ENCODE results near the gene CADM2.
A peak's percentile ranks its signal among the peaks of the same experiment; 100 is the strongest.
"Not testable (repeated sequence)": the region's sequence is repeated elsewhere in the genome, so short reads cannot be mapped to it uniquely, and the experiment has no call there.

The CADM2 gene

DNA sequence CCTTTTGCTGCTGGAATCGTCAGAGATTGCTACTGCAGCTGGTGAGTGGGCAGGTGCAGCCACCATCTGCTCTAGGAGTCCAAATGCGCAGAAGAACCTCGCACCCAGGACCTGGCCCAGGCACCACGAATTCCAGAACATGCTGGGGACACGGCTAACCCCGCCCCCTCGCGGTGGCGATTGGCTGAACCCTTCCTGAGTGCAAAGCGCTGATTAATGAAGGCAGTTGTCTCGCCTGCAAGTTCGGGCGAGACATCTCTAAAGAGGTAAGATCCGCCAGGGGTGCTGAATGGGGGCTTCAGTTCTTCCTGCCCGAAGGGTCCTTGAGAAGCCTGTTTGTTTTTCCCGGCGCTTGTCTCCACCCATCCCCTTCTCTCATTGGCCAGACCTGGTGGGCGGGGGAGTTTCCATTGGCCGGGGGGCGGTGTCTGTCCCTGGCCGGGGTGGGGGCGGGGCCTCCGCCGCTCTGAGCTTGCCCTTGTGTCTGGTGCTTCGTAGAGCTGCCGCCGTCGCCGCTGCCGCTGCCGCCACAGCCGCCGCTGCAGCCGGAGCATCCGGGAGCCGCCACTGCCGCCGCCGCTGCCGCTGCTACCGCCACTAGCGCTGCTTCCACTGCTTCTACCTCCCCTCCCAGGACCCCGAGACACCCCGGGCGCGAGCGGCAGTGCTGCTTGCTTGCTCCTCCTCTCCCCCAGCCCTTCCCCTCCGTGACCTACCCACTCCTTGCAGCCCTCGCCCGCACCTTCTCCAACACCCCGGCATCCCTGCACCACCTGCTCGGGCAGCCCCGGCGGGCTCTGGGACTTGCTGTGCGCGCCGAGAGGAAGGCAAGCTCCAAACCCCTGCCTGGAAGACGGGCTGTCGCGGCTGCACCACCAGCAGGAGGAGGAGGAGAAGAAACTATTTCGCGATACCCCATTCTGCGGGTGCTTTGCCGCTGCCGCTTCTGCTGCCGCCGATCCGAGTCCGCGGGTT is at the start of gene CADM2:
Gene CADM2 (plus strand): TSS at position 495 of the 975 bp plus-strand sequence.
- DNase-seq (ENCODE audit: low read depth, low spot score) = peak; percentile 95

DNA sequence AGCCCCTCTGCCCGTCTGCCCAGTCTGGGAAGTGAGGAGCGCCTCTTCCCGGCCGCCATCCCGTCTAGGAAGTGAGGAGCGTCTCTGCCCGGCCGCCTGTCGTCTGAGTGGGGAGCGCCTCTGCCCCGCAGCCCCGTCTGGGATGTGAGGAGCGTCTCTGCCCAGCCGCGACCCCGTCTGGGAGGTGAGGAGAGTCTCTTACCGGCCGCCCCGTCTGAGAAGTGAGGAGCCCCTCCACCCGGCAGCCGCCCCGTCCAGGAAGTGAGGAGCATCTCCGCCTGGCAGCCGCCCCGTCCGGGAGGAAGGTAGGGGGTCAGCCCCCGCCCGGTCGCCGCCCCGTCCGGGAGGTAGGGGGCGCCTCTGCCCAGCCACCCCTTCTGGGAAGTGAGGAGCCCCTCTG is 40.2 kb upstream of the CADM2 start:
- DNase-seq (ENCODE audit: low read depth, low spot score) = not testable (repeated sequence)

DNA sequence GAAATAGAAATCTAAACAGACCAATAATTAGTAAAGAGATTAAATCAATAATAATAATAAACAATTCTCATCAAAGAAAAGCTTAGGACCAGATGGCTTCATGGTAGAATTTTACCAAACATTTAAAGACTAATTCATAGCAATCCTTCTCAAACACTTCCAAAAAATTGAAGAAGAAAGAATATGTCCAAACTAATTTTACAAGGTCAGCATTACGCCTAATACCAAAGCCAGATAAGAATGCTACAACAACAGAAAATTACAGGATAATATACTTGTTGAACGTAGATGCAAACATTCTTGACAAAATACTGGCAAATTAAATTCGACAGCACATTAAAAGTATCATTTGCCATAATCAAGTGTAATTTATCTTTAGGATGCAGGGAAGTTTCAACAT is 36.1 kb upstream of the CADM2 start:
- no peak for DNase-seq (ENCODE audit: low read depth, low spot score)

DNA sequence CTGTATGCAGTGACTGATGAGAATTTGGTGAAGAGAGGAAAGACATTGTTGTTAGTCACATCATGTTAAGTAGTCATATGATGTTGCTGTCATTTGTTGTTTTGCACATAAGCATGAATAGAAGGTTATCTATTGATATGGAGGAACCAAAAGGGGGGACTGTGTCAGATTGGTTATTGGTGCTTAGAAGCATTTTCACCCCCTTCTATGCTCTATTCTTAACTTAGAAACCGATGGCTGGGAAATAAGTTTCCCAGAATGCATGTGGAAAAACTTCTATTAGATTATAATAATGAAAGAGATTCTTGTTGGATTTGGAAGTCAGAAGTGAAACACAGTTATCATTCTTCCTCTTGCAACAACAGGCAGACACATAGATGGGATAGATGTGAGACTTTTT is 33.2 kb upstream of the CADM2 start:
- no peak for DNase-seq (ENCODE audit: low read depth, low spot score)

DNA sequence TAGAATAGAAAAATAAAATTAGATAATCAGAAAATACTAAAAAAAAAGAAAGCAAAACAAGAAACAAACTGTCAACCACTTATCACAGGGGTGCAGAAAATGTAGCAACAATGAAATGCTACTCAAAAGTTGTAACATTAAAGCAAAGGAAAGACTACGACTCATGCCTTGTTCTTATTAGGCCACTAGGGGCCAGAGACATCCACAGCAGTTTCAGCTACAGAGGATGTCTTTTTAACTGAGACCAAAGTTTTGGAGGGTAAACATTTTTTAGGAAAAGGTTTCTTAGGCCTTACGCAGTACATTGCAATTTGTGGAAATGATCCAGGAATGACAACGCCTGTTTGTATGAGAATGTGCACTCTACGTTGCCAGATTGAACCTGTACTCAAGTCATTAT is 15.4 kb upstream of the CADM2 start:
- no peak for DNase-seq (ENCODE audit: low read depth, low spot score)

DNA sequence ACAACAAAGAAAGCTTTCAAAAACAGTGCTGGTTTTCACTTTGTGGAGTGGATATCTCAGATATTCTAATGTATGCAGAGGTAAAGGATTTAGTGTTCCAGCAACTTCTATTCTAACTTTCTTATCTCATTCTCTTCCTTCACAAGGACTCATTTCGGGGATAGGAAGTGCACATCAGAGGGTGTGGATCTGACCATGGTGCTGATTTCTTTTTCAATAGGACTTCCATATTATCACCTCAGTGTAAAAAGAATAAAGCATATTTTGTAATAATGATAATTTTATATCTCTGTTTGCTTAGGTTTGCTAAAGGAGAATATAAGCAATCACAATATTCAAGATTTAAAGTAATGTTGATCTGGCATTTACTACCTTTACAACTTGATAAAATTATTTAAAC is 12.5 kb upstream of the CADM2 start:
- peak; percentile 35 for DNase-seq (ENCODE audit: low read depth, low spot score)

DNA sequence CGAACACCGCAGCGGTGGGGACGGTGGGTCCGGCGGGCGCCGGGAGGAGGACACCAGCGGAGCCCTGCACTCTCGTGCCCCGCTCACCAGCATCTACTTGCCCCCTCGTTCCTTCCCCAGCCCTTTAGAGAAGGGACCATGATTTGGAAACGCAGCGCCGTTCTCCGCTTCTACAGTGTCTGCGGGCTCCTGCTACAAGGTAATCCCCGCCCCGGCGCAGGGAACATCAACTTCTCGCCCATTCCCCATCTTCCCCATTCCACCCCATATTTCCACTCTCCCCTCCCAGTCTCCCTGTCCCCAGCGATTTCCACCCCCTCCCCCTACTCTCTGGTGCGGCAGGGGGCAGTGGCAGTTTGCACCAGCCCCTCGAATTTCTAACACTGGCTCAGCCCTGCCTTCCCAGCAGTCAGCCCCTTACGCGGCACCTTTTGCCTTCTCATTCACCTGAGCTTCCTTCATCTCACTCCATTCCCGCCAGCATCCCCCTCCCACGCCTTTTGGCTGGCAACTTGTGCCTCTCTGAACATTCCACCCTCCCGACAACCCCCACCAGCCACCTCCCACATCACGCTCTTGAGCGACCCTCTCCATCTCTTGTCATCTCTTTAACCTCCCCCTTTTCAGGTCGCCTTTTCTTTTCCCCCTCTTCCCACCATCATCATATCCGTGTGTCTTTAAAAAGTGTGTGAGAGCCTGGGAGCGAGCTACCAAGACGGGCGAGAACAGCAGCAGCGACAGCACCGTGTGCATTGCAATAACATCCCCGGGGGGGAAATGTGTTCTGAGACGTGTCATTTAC is 882 bp downstream of the CADM2 start:
- peak; percentile 3 for DNase-seq (ENCODE audit: low read depth, low spot score)

DNA sequence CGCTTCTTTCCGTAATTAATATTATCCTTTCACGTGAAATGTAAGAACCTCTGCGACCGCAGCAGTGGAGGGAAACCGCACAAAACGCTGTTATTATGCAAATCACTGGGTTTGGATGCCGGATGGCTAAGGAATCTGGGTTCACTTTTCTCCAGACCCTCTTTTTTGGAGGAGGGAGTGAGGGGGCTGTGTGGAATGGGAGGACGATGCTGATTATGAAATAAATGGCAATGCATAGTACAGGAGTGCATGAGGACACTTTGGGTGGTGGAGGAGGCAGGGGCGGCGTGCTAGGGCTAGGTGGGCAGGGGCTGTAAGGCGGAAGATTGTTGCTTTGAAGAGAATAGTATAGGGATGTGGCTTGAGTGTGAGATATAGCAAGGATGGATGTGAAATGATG is 1.8 kb downstream of the CADM2 start:
- DNase-seq (ENCODE audit: low read depth, low spot score) = no peak

DNA sequence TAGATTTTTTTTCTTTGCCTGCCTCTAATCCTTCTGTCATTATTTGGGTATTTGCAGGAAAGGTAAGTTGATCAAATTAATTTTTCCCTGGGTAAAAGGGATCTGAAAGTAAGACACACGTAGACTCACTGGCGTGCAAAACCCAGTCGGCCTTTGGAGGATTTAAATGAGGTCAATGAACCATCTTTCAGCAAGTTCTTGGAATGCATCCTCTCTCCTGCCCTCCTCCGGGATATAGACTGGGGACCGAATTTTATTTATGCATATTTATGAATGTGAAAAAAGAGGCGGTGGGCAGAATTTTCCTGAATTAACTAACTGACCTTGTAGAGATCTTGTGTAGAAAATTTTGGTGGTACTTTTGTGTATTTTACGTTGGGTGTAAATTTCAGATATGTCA is 2.2 kb downstream of the CADM2 start:
- peak; percentile 3 for DNase-seq (ENCODE audit: low read depth, low spot score)

DNA sequence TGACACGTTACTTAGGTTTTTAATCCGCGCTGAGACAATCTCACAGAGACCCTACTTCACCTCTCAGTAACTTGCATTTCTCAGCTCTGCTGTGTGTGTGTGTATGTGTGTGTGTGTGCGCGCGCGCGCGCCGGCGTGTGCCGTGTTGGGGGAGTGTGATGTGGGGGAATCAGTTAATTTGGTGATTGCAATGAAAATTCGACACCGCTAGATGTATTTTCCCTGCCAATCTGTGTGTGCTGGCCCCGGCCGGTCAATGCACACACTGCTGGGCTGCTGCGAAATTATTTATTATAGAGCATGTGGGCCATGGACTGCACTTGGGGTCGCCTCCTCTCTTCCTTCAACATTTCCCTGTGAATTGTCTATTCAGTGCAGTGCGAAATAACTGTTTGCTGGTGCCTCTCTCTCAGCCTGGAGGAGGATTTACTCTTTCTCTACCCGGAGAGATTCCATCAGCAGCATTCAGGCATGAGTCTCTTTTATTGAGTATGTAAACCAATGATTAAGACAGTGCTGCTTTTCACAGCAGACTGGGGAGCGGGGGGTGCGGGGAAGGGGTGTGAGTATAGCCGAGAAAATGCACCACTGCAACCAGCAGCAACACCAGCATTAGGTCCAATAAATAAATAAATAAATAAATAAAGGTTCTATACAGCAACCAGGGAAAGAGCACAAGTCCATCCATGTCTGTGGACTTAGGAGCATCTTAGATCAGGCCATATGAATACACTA is 2.9 kb downstream of the CADM2 start:
- peak; percentile 28 for DNase-seq (ENCODE audit: low read depth, low spot score)

DNA sequence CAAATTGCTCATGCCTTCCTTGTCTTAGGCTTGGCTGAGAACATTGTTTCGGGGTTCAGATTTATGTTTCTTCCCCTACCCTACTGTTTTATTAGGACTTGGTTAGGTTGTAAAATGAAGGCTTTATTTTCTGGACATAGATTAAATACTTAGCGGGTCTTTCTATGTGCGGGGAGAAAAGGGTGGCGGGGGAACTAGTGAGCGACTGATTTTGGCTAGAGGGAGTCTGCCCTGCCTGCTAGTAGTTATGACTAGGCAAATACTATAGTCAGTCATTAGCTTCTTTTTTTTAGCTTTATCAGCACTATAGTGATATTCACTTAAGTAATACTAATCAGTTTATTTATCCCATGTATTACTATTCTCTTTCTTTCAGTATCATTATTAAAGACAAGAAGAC is 3.6 kb downstream of the CADM2 start:
- no peak for DNase-seq (ENCODE audit: low read depth, low spot score)

DNA sequence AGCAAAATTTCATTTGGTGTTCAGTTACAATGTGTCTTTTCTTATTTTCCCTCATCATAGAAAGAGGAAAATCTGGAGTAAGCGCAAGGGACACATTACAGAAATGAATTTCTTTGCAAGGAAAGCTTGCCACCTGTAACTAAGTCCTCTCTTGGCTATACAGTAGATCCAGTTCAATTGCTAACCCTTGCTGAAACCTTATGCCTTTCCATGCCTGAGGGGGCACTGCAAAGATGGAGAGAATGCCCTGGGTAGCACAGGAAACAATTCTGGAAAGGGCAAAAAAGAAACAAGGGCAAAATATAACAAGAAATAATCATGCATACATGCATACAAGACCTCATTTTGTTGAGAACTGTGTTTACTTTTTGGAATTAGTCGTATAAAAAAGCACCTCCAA is 4.3 kb downstream of the CADM2 start:
- no peak for DNase-seq (ENCODE audit: low read depth, low spot score)

DNA sequence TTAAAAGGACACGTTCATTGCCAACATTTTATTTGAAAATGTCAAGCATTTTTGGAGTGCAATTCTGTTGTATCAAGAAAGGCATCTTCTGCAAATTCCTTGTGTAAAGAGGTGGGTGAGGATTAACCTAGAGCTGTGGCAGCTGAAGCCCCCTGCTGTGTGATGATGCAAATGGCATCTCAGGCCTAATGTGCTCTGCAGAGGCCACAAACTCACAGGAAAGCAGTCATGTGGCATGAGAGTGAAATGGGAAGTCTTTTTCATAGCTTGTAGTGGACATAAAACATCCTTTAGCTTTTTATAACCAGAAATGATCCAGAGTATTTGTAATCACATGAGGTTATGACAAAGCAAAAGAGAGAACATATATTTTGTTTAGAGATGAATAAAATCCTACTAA is 6.4 kb downstream of the CADM2 start:
- peak; percentile 70 for DNase-seq (ENCODE audit: low read depth, low spot score)

DNA sequence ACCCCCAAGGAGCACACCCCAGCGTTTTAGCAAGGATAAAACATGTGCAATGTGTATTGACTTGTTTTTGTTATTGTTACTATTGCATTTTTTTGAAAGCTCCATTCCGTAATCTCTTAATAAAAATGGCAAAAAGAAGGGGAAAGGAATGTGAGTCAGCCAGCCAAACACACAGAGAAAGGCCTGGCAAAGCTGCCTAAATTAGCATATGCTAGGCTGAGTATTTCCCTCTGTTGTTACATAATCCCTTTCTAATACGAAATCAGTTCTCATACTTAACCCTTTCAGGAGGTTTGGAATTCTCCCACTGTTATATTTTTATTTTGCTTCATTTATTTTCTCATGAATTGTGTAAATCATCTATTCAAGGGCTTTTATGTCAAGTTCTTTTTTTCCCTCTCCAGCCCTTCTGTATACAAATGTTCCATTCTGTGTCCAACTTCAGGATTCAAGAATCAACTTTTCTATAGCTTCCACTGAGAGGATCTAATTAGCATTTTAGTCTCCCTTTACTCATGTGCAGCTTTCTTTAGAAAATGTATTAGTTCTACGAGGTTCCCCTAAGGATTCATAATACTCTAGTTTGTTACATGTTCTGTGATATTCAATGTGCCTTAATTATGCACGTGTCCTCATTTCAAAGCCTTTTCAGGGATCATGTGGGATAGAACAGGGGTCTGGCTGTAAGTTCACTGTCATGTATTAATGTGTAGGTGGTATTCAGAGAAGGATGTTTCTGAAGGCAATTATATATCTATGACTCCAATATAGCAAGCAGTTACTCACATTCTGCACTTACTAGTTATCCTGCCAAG is 9.2 kb downstream of the CADM2 start:
- peak; percentile 73 for DNase-seq (ENCODE audit: low read depth, low spot score)

DNA sequence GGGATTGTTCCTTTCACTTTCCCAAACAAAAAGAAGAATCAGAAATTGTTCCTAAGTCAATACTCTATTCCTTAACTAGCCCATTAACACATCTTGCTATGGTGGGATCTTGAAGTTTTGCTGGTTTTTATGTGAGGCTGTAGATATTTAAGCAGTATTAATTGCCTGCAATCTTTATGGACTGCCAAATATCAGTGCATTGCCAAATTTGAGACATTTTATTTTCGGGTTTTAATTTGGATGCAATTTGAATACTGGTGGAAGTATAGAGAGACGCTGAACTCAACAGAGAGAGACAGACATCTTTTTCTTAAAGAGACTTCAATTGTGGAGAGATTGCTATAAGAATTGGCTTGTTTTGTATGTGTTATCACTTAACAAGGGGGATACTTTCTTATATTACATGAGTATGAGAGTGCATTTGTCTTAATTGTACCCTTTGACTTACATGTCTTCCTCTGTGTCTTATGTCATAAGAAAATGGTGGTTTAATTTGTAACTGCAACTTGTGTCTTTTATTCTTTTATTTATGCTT is 10.0 kb downstream of the CADM2 start:
- no peak for DNase-seq (ENCODE audit: low read depth, low spot score)

DNA sequence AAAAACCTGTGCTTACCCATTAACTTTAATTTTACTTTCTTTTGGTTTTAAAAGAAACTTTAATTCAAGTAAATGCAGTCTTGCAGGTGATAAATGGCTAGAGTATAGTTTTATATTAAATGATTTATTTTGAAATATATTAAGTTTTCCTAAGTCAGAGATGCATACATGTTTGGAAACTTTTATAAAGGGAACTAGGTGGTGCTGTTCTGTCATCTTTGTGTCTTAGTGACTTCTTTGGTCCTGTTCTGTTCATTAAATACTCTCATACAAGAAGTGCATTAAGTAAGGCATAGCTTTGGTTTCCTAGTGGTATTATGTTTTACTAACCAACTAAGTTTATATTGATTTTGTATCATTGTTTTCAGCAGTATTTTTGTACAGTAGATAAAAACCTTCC is 15.6 kb downstream of the CADM2 start:
- DNase-seq (ENCODE audit: low read depth, low spot score) = no peak

DNA sequence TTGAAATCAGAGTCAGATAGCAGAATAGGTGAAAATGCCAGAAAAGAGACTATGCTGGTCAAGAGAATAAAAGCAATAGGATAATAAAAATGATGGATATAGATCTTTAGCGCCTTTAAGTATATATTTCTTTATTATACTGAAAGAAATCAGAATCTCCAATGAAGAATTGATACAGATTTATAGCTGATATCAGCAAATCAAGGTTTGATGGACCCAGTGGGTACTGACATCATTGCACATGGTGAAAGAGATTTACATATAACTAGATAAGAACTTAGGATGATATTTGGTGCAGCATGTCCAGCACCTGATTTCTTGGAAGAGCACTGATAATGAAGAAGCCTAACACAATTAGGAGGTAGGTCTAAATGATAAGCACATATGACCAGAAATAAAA is 18.2 kb downstream of the CADM2 start:
- no peak for DNase-seq (ENCODE audit: low read depth, low spot score)

DNA sequence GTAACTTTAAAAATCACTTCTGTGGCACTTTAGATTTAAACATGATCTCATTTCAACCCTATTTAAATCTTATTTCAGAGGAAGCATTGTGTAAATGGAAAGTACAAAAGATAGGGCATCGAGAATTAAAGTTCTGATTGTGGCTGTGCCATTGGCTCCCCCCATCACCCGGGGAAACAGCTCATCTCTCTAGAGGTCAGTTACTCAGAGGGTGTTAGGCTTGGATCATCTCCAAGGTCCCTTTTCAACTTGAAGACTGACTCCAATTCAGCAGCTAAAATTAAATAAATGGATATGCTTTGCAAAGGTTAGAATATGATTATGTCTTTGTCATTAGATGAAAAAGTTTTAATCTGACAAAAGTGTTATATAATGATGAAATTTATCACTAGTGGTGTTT is 20.1 kb downstream of the CADM2 start:
- no peak for DNase-seq (ENCODE audit: low read depth, low spot score)

DNA sequence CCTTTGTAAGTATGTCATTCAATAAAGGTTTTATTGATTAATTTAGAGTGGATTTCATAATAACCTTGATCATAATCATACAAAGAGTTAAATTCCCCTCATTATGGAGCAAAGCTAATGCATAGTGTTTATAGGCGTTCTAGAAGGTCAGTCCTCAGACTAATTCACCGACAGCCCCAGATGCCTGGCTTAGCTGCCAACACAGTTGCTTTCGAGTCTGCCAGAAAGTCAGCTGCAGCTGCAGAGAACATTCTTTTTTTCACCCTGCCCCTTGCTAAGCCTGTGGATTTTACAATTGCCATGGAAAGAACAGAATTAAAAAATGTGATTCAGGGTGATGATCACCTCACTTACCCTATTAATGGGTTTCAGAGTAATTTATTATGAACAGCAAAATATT is 21.2 kb downstream of the CADM2 start:
- DNase-seq (ENCODE audit: low read depth, low spot score) = peak; percentile 10

DNA sequence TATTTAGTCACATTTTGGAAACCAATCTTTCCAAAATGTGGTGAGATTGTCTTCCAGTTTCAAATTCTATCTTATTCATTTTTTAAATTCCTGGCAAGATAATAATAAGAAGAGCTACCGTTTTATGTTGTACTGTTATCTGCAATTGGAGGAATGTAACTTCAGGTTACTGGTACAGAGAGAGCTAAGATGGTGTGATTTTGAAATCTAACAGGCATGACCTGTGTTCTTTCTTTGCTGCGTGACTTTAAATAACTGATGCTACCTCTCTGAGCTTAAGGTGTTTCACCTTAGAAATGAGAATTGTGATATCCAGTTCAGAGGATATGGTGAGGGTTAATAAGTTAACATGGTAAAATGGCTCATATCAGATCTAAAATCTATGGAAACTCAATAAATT is 21.7 kb downstream of the CADM2 start:
- DNase-seq (ENCODE audit: low read depth, low spot score) = no peak

DNA sequence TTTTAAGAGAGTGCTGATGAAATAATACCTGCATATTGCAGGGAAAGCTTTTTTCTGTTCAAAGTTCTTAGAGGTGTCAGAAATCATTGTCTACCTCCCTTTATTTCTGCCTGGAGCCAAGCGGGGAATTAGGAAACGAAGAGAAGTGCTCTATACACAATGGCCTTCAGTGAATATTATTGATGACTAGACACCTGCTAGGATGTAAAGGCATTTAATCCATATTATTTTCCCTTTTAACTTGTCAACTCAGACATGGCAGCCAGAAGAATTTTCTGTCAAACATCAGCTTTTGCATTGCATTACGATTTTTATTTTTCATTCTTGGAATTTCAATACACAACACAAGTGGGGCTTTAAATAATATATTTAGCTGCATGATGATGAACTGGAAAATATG is 24.7 kb downstream of the CADM2 start:
- DNase-seq (ENCODE audit: low read depth, low spot score) = no peak

All from astrocyte of the hippocampus (primary cell).